DMS153 (cell line): ENCODE results near the gene ZNF296.

Source experiments
- DNase-seq: peaks from one replicate; lab custom pipeline; 2025; lab: John Stamatoyannopoulos, UW

The ZNF296 gene

GRCh38 chr19:45103156-45103507 lies 26.9 kb upstream of the ZNF296 start:
- DNase-seq = no peak

GRCh38 chr19:45102481-45102880 lies 26.2 kb upstream of the ZNF296 start:
- DNase-seq = no peak

- no peak for DNase-seq
Observed at GRCh38 chr19:45101806-45102205, 25.5 kb upstream of the ZNF296 start.

GRCh38 chr19:45100846-45101252 lies 24.6 kb upstream of the ZNF296 start:
- DNase-seq = no peak

GRCh38 chr19:45100201-45100600 lies 23.9 kb upstream of the ZNF296 start:
- DNase-seq = no peak

- DNase-seq = no peak
Observed at GRCh38 chr19:45099467-45100191, 23.4 kb upstream of the ZNF296 start.

GRCh38 chr19:45098521-45099466 lies 22.5 kb upstream of the ZNF296 start:
- no peak for DNase-seq

- DNase-seq = no peak
Observed at GRCh38 chr19:45097776-45098520, 21.7 kb upstream of the ZNF296 start.

- DNase-seq = no peak
Observed at GRCh38 chr19:45097450-45097775, 21.1 kb upstream of the ZNF296 start.

- DNase-seq = no peak
Observed at GRCh38 chr19:45096700-45097099, 20.4 kb upstream of the ZNF296 start.

- DNase-seq = no peak
Observed at GRCh38 chr19:45095496-45096413, 19.5 kb upstream of the ZNF296 start.

GRCh38 chr19:45094707-45095106 lies 18.4 kb upstream of the ZNF296 start:
- no peak for DNase-seq

GRCh38 chr19:45094137-45094536 lies 17.9 kb upstream of the ZNF296 start:
- DNase-seq = no peak

- DNase-seq = peak; percentile 96
Observed at GRCh38 chr19:45092747-45093678, 16.7 kb upstream of the ZNF296 start, which contains the start of gene PPP1R37. TSS of gene PPP1R37 (plus strand) at chr19:45093179. CDS start at chr19:45093326, 147 bp downstream.

GRCh38 chr19:45091031-45091923 lies 15.0 kb upstream of the ZNF296 start:
- peak; percentile 97 for DNase-seq

GRCh38 chr19:45090606-45091005 lies 14.3 kb upstream of the ZNF296 start:
- no peak for DNase-seq

GRCh38 chr19:45090034-45090433 lies 13.8 kb upstream of the ZNF296 start:
- no peak for DNase-seq

GRCh38 chr19:45087531-45087930 lies 11.3 kb upstream of the ZNF296 start:
- DNase-seq = no peak

- DNase-seq = no peak
Observed at GRCh38 chr19:45086480-45086879, 10.2 kb upstream of the ZNF296 start.
